HEK293 (cell line): ENCODE data around the gene RHOB.

ENCODE experiments used
- BCL11B ChIP-seq: fragments of 450-650 bp; formaldehyde crosslinking; IDR thresholded peaks from 2 replicates; pipeline ENCODE4 v1.5.1; 2016; ENCODE audit warnings: low read depth, missing biosample characterization, missing genetic modification characterization
- HIC1 ChIP-seq: fragments of 450-650 bp; formaldehyde crosslinking; IDR thresholded peaks from 2 replicates; pipeline ENCODE4 v1.5.1; 2016; ENCODE audit warnings: missing biosample characterization, missing genetic modification characterization
- IKZF3 ChIP-seq: fragments of 450-650 bp; IDR thresholded peaks from 2 replicates; pipeline ENCODE4 v1.5.0; 2018; ENCODE audit warnings: missing biosample characterization, mild to moderate bottlenecking, missing genetic modification characterization, moderate library complexity
- KLF10 ChIP-seq: fragments of 450-650 bp; IDR thresholded peaks from 2 replicates; pipeline ENCODE4 v1.5.1; 2018; ENCODE audit warnings: missing biosample characterization, mild to moderate bottlenecking, missing genetic modification characterization
- KLF9 ChIP-seq: fragments of 450-650 bp; formaldehyde crosslinking; IDR thresholded peaks from 2 replicates; pipeline ENCODE4 v1.5.1; 2016; ENCODE audit warnings: missing biosample characterization, missing genetic modification characterization, low read depth
- OSR2 ChIP-seq: fragments of 450-650 bp; formaldehyde crosslinking; IDR thresholded peaks from 2 replicates; pipeline ENCODE4 v1.5.1; 2016; ENCODE audit warnings: missing biosample characterization, missing genetic modification characterization
- TCF7L2 ChIP-seq: IDR thresholded peaks from 2 replicates; pipeline ENCODE4 v1.6.1; 2011; ENCODE audit warnings: low read depth, mild to moderate bottlenecking, inconsistent platforms, low read length, moderate library complexity, borderline replicate concordance
- ZBTB11 ChIP-seq: fragments of 450-650 bp; formaldehyde crosslinking; conservative IDR thresholded peaks from 2 replicates; pipeline ENCODE4 v1.5.1; 2016; ENCODE audit warnings: low read depth, missing biosample characterization, missing genetic modification characterization
- ZBTB17 ChIP-seq: fragments of 450-650 bp; formaldehyde crosslinking; IDR thresholded peaks from 2 replicates; pipeline ENCODE4 v1.5.1; 2016; ENCODE audit warnings: missing biosample characterization, missing genetic modification characterization
- ZFP69B ChIP-seq: fragments of 450-650 bp; formaldehyde crosslinking; IDR thresholded peaks from 2 replicates; pipeline ENCODE4 v1.5.1; 2016; ENCODE audit warnings: missing biosample characterization, missing genetic modification characterization
- ZNF132 ChIP-seq: fragments of 450-650 bp; formaldehyde crosslinking; IDR thresholded peaks from 2 replicates; pipeline ENCODE4 v1.5.1; 2017; ENCODE audit warnings: missing biosample characterization, missing genetic modification characterization, borderline replicate concordance
- ZNF18 ChIP-seq: fragments of 450-650 bp; formaldehyde crosslinking; IDR thresholded peaks from 2 replicates; pipeline ENCODE4 v1.5.1; 2016; ENCODE audit warnings: missing biosample characterization, missing genetic modification characterization
- ZNF202 ChIP-seq: fragments of 450-650 bp; formaldehyde crosslinking; IDR thresholded peaks from 2 replicates; pipeline ENCODE4 v1.5.1; 2016; ENCODE audit warnings: missing biosample characterization, missing genetic modification characterization, borderline replicate concordance
- ZNF211 ChIP-seq: fragments of 450-650 bp; formaldehyde crosslinking; IDR thresholded peaks from 2 replicates; pipeline ENCODE4 v1.5.1; 2016; ENCODE audit warnings: low read depth, missing biosample characterization, missing genetic modification characterization
- ZNF221 ChIP-seq: fragments of 450-650 bp; formaldehyde crosslinking; IDR thresholded peaks from 2 replicates; pipeline ENCODE4 v1.5.1; 2017; ENCODE audit warnings: missing biosample characterization, missing genetic modification characterization, borderline replicate concordance
- ZNF266 ChIP-seq: fragments of 450-650 bp; formaldehyde crosslinking; IDR thresholded peaks from 2 replicates; pipeline ENCODE4 v1.5.1; 2016; ENCODE audit warnings: missing biosample characterization, missing genetic modification characterization, low read depth
- ZNF391 ChIP-seq: fragments of 450-650 bp; formaldehyde crosslinking; IDR thresholded peaks from 2 replicates; pipeline ENCODE4 v1.5.1; 2016; ENCODE audit warnings: low read depth, missing biosample characterization, missing genetic modification characterization, borderline replicate concordance
- ZNF404 ChIP-seq: fragments of 450-650 bp; formaldehyde crosslinking; IDR thresholded peaks from 2 replicates; pipeline ENCODE4 v1.5.1; 2017; ENCODE audit warnings: missing biosample characterization, missing genetic modification characterization
- ZNF473 ChIP-seq: fragments of 450-650 bp; formaldehyde crosslinking; IDR thresholded peaks from 2 replicates; pipeline ENCODE4 v1.5.1; 2017; ENCODE audit warnings: missing biosample characterization, missing genetic modification characterization
- ZNF488 ChIP-seq: fragments of 450-650 bp; formaldehyde crosslinking; IDR thresholded peaks from 2 replicates; pipeline ENCODE4 v1.5.1; 2016; ENCODE audit warnings: missing biosample characterization, missing genetic modification characterization
- ZNF561 ChIP-seq: fragments of 450-650 bp; IDR thresholded peaks from 2 replicates; pipeline ENCODE4 v1.5.1; 2018; ENCODE audit warnings: missing biosample characterization, missing genetic modification characterization, borderline replicate concordance
- ZNF571 ChIP-seq: fragments of 450-650 bp; formaldehyde crosslinking; IDR thresholded peaks from 2 replicates; pipeline ENCODE4 v1.5.0; 2017; ENCODE audit warnings: missing biosample characterization, missing genetic modification characterization
- ZNF596 ChIP-seq: fragments of 450-650 bp; IDR thresholded peaks from 2 replicates; pipeline ENCODE4 v1.5.0; 2018; ENCODE audit warnings: missing biosample characterization, mild to moderate bottlenecking, missing genetic modification characterization, moderate library complexity
- ZNF660 ChIP-seq: fragments of 450-650 bp; IDR thresholded peaks from 2 replicates; pipeline ENCODE4 v1.5.1; 2018; ENCODE audit warnings: missing biosample characterization, mild to moderate bottlenecking, missing genetic modification characterization
- ZNF747 ChIP-seq: fragments of 450-650 bp; formaldehyde crosslinking; IDR thresholded peaks from 2 replicates; pipeline ENCODE4 v1.5.1; 2016; ENCODE audit warnings: missing biosample characterization, missing genetic modification characterization
- ZNF76 ChIP-seq: fragments of 450-650 bp; formaldehyde crosslinking; IDR thresholded peaks from 2 replicates; pipeline ENCODE4; 2016; ENCODE audit warnings: low read depth, missing biosample characterization, missing genetic modification characterization, borderline replicate concordance
- ZNF785 ChIP-seq: fragments of 450-650 bp; formaldehyde crosslinking; IDR thresholded peaks from 2 replicates; pipeline ENCODE4 v1.5.1; 2016; ENCODE audit warnings: missing biosample characterization, missing genetic modification characterization
- ZSCAN16 ChIP-seq: fragments of 450-650 bp; formaldehyde crosslinking; IDR thresholded peaks from 2 replicates; pipeline ENCODE4 v1.5.1; 2016; ENCODE audit warnings: missing biosample characterization, missing genetic modification characterization
- ZSCAN23 ChIP-seq: fragments of 450-650 bp; formaldehyde crosslinking; IDR thresholded peaks from 2 replicates; pipeline ENCODE4 v1.5.1; 2016; ENCODE audit warnings: missing biosample characterization, missing genetic modification characterization

Gene RHOB

GRCh38 chr2:20447437-20448245 is 767 bp downstream of the RHOB start (continued):
- TF ChIP-seq HIC1, result no peak
- TF ChIP-seq TCF7L2, result no peak
- TF ChIP-seq ZNF404, result no peak
- TF ChIP-seq ZNF488, result 0 out of 2 replicates have a peak, but pooled peaks have one; percentile 14
- TF ChIP-seq ZSCAN23 (tag by site-specific recombination), result no peak
- no peak for TF ChIP-seq ZNF596 (tag by site-specific recombination)
- no peak for TF ChIP-seq ZNF132 (tag by site-specific recombination)
- TF ChIP-seq BCL11B (tag by site-specific recombination), result peak; percentile 12; the same call in 1 of the 2 replicates
- TF ChIP-seq ZBTB11, result no peak
- TF ChIP-seq ZNF747 (tag by site-specific recombination), result no peak
- no peak for TF ChIP-seq ZNF391 (tag by site-specific recombination)
- no peak for TF ChIP-seq ZNF785 (tag by site-specific recombination)
- TF ChIP-seq KLF10 (tag by site-specific recombination), result no peak
- TF ChIP-seq ZFP69B (tag by site-specific recombination), result no peak
- TF ChIP-seq ZNF221 (tag by site-specific recombination), result no peak
- no peak for TF ChIP-seq ZNF561
- TF ChIP-seq ZNF571 (tag by site-specific recombination), result no peak
- no peak for TF ChIP-seq ZNF202 (tag by site-specific recombination)
- peak; percentile 58; the same call in 1 of the 2 replicates for TF ChIP-seq ZBTB17 (tag by site-specific recombination)
- TF ChIP-seq ZNF18, result no peak
- TF ChIP-seq ZNF211 (tag by site-specific recombination), result no peak
- TF ChIP-seq ZSCAN16, result no peak
- TF ChIP-seq ZNF76, result no peak
- no peak for TF ChIP-seq IKZF3 (tag by site-specific recombination)
- TF ChIP-seq ZNF266 (tag by site-specific recombination), result no peak
- no peak for TF ChIP-seq ZNF473 (tag by site-specific recombination)
- no peak for TF ChIP-seq ZNF660 (tag by site-specific recombination)
- TF ChIP-seq KLF9, result no peak
- no peak for TF ChIP-seq OSR2 (tag by site-specific recombination)
